Suprapubic skin (tissue), 4 donors: Measurements from ENCODE around the gene TEX53. TPM values are rescaled to one million over a fixed set of nuclear protein-coding genes. Genes with fewer than 3 reads are reported as not detected.

Experiments
- DNase-seq, 2 donors: peaks; one replicate each; pipeline ENCODE4 v3.0.0-alpha.2; 2019; ENCODE audit warnings: low spot score in 2 of 2
- H3K27ac ChIP-seq: fragments of 200-600 bp; sonication (generic); one replicate; pipeline ENCODE4 v1.5.1; 2019
- H3K27me3 ChIP-seq: fragments of 200-600 bp; sonication (generic); one replicate; pipeline ENCODE4 v1.5.1; 2019
- H3K36me3 ChIP-seq: fragments of 200-600 bp; sonication (generic); one replicate; pipeline ENCODE4 v1.5.1; 2019
- H3K4me1 ChIP-seq: fragments of 200-600 bp; sonication (generic); one replicate; pipeline ENCODE4 v1.5.1; 2019
- H3K4me3 ChIP-seq: fragments of 200-600 bp; sonication (generic); one replicate; pipeline ENCODE4 v1.5.1; 2019; ENCODE audit warnings: mild to moderate bottlenecking
- H3K9me3 ChIP-seq: fragments of 200-600 bp; sonication (generic); one replicate; pipeline ENCODE4 v1.5.1; 2019
- CTCF ChIP-seq, 2 donors: fragments of 200-600 bp in 1 of 2; fragments of 450-650 bp in 1 of 2; sonication (generic) in 1 of 2; IDR thresholded peaks; one replicate each; pipeline ENCODE4 v1.5.1; 2016 to 2019; ENCODE audit warnings: antibody characterized with exemption in 2 of 2, mild to moderate bottlenecking in 1 of 2, moderate library complexity in 1 of 2
- EP300 ChIP-seq: sonication (generic); formaldehyde crosslinking; IDR thresholded peaks from one replicate; pipeline ENCODE4 v1.6.1; 2017; ENCODE audit warnings: antibody characterized with exemption
- POLR2A ChIP-seq, 2 donors: fragments of 450-650 bp; IDR thresholded peaks; one replicate each; pipeline ENCODE4 v1.6.1; 2017; ENCODE audit warnings: antibody characterized with exemption in 2 of 2, mild to moderate bottlenecking in 2 of 2, moderate library complexity in 2 of 2
- POLR2AphosphoS5 ChIP-seq, 3 donors: sonication (generic); formaldehyde crosslinking; IDR thresholded peaks; one replicate each; pipeline ENCODE4 v1.6.1; 2017; ENCODE audit warnings: antibody characterized with exemption in 3 of 3
- WGBS: methylation state at CpG from one replicate; pipeline ENCODE4 v1.1.5; 2018; 5-methylcytosine and 5-hydroxymethylcytosine counted together
- total RNA-seq, 4 donors: library from RNA; depleted of rRNA; stranded (reverse); fragments of >200 nt; gene quantifications; one replicate each; pipeline ENCODE4 v1.1.0, GENCODE V29; 2016

The TEX53 gene
- total RNA-seq, 4 donors from 2014 or later, result not detected

GRCh38 chr9:114629563-114630090, 28.0 kb downstream of the TEX53 start:
- H3K4me3 ChIP-seq, result no peak overlapping the region
- TF ChIP-seq CTCF (IDR thresholded peaks at IDR 0.05), result no peak
- no peak for TF ChIP-seq POLR2AphosphoS5 (IDR thresholded peaks at IDR 0.05)
- no peak for TF ChIP-seq POLR2A (IDR thresholded peaks at IDR 0.05)
- TF ChIP-seq EP300, result no peak
- DNase-seq, result no peak
- H3K4me1 ChIP-seq, result no peaks in the 10 kb centered on the region
- no peak overlapping the region for H3K27ac ChIP-seq
- no peaks in the 10 kb centered on the region for H3K27me3 ChIP-seq
- H3K36me3 ChIP-seq, result peaks cover 63% of the 10 kb centered on the region
- H3K9me3 ChIP-seq, result no peaks in the 10 kb centered on the region
- 85% methylated on average over 7 of the region's 7 CpGs for WGBS

- Histone ChIP-seq H3K27ac (no peak overlapping the region), H3K4me3 (no peak overlapping the region)
- TF ChIP-seq POLR2A (IDR thresholded peaks at IDR 0.05) (no peak), EP300 (no peak), CTCF (IDR thresholded peaks at IDR 0.05) (no peak), POLR2AphosphoS5 (IDR thresholded peaks at IDR 0.05) (no peak)
Observed at GRCh38 chr9:114627553-114627952, 30.1 kb downstream of the TEX53 start.

GRCh38 chr9:114626415-114627020, 31.1 kb downstream of the TEX53 start:
- no peak overlapping the region for H3K4me3 ChIP-seq
- no peaks in the 10 kb centered on the region for H3K9me3 ChIP-seq
- no peak for DNase-seq
- no peaks in the 10 kb centered on the region for H3K27me3 ChIP-seq
- H3K4me1 ChIP-seq, result peaks cover 8% of the 10 kb centered on the region
- no peak overlapping the region for H3K27ac ChIP-seq
- TF ChIP-seq CTCF (IDR thresholded peaks at IDR 0.05) (no peak), POLR2A (IDR thresholded peaks at IDR 0.05) (no peak), POLR2AphosphoS5 (IDR thresholded peaks at IDR 0.05) (no peak), EP300 (no peak)
- H3K36me3 ChIP-seq, result peaks cover 44% of the 10 kb centered on the region
- 78% methylated on average over 4 of the region's 4 CpGs for WGBS

More at GRCh38 chr9:114627553-114627952, 30.1 kb downstream of the TEX53 start:
- no peaks in the 10 kb centered on the region for H3K9me3 ChIP-seq
- 92% methylated on average over 1 of the region's 1 CpG for WGBS
- DNase-seq, result no peak
- peaks cover 49% of the 10 kb centered on the region for H3K36me3 ChIP-seq
- no peaks in the 10 kb centered on the region for H3K27me3 ChIP-seq
- no peaks in the 10 kb centered on the region for H3K4me1 ChIP-seq

GRCh38 chr9:114624677-114625076, 32.9 kb downstream of the TEX53 start:
- WGBS, result 92% methylated on average over 2 of the region's 2 CpGs
- no peak for TF ChIP-seq CTCF (IDR thresholded peaks at IDR 0.05)
- TF ChIP-seq POLR2AphosphoS5 (IDR thresholded peaks at IDR 0.05), result no peak
- no peak for TF ChIP-seq POLR2A (IDR thresholded peaks at IDR 0.05)
- no peak for TF ChIP-seq EP300
- no peak overlapping the region for H3K4me3 ChIP-seq
- no peaks in the 10 kb centered on the region for H3K9me3 ChIP-seq
- H3K27me3 ChIP-seq, result no peaks in the 10 kb centered on the region
- no peak for DNase-seq
- peaks cover 8% of the 10 kb centered on the region for H3K4me1 ChIP-seq
- H3K36me3 ChIP-seq, result peaks cover 41% of the 10 kb centered on the region
- no peak overlapping the region for H3K27ac ChIP-seq

GRCh38 chr9:114621975-114622609, 35.5 kb downstream of the TEX53 start:
- Histone ChIP-seq H3K4me3 (no peak overlapping the region), H3K9me3 (no peaks in the 10 kb centered on the region), H3K27ac (no peak overlapping the region), H3K36me3 (peaks cover 18% of the 10 kb centered on the region), H3K27me3 (no peaks in the 10 kb centered on the region), H3K4me1 (peaks cover 17% of the 10 kb centered on the region)
- no peak for TF ChIP-seq CTCF (IDR thresholded peaks at IDR 0.05)
- no peak for TF ChIP-seq POLR2A (IDR thresholded peaks at IDR 0.05)
- no peak for TF ChIP-seq EP300
- TF ChIP-seq POLR2AphosphoS5 (IDR thresholded peaks at IDR 0.05), result no peak
- 63% methylated on average over 2 of the region's 2 CpGs for WGBS
- DNase-seq, result no peak
